Stimulated activated CD4-positive, alpha-beta T cell treated with anti-CD3 and anti-CD28 coated beads, Interleukin-2, amount 100 ng/mL, for 48 hours (primary cell): ENCODE measurements around the gene PPEF1.
"Not testable (repeated sequence)": the region's sequence is repeated elsewhere in the genome, so short reads cannot be mapped to it uniquely, and the experiment has no call there.

Experiments used
- DNase-seq, 2 donors: peaks; one replicate each; pipeline ENCODE4 v3.0.0-alpha.2; 2020

Gene PPEF1

GRCh38 chrX:18702362-18703195, 4.9 kb upstream of the PPEF1 start:
- no peak for DNase-seq

- DNase-seq = no peak
Observed at GRCh38 chrX:18709833-18710232, 2.4 kb downstream of the PPEF1 start.

GRCh38 chrX:18714910-18715309, 7.5 kb downstream of the PPEF1 start:
- no peak for DNase-seq

GRCh38 chrX:18719852-18720251, 12.4 kb downstream of the PPEF1 start:
- DNase-seq = no peak

GRCh38 chrX:18721683-18722499, 14.4 kb downstream of the PPEF1 start:
- no peak for DNase-seq

GRCh38 chrX:18722500-18723071, 15.1 kb downstream of the PPEF1 start:
- DNase-seq = no peak

GRCh38 chrX:18725310-18725943, 18.0 kb downstream of the PPEF1 start:
- DNase-seq = no peak

- no peak for DNase-seq
Observed at GRCh38 chrX:18733287-18733686, 25.8 kb downstream of the PPEF1 start.

GRCh38 chrX:18739609-18740008, 32.2 kb downstream of the PPEF1 start:
- not testable (repeated sequence) for DNase-seq

GRCh38 chrX:18748499-18748898, 41.1 kb downstream of the PPEF1 start:
- DNase-seq = no peak

- no peak for DNase-seq
Observed at GRCh38 chrX:18753631-18754030, 46.2 kb downstream of the PPEF1 start.

- no peak for DNase-seq
Observed at GRCh38 chrX:18755651-18756050, 48.2 kb downstream of the PPEF1 start.

- no peak for DNase-seq
Observed at GRCh38 chrX:18757956-18758932, 50.8 kb downstream of the PPEF1 start.

- no peak for DNase-seq
Observed at GRCh38 chrX:18761750-18762149, 54.3 kb downstream of the PPEF1 start.

- not testable (repeated sequence) for DNase-seq
Observed at GRCh38 chrX:18763106-18763505, 55.7 kb downstream of the PPEF1 start.

- no peak for DNase-seq
Observed at GRCh38 chrX:18769364-18769763, 61.9 kb downstream of the PPEF1 start.

- no peak for DNase-seq
Observed at GRCh38 chrX:18769812-18770573, 62.5 kb downstream of the PPEF1 start.

- no peak for DNase-seq
Observed at GRCh38 chrX:18789916-18790315, 82.5 kb downstream of the PPEF1 start.

GRCh38 chrX:18792828-18793227, 85.4 kb downstream of the PPEF1 start:
- DNase-seq = no peak

GRCh38 chrX:18793601-18794089, 86.2 kb downstream of the PPEF1 start:
- no peak for DNase-seq

- no peak for DNase-seq
Observed at GRCh38 chrX:18797141-18797540, 89.7 kb downstream of the PPEF1 start.
